Right cardiac atrium (tissue), 5 donors: ENCODE data around the gene ZNF709. TPM values are rescaled to one million over a fixed set of nuclear protein-coding genes. Genes with fewer than 3 reads are reported as not detected.

Experiments
- polyA plus RNA-seq: library from polyadenylated mRNA; stranded (reverse); fragments of 200-250 nt; gene quantifications from one replicate; pipeline ENCODE4 v1.2.3, GENCODE V29; 2013
- total RNA-seq, 4 donors: library from RNA; stranded (reverse); fragmentation: NEBNext Ultra II Directional; extraction: Animal tissue kit (Norgen Biotek cat#: 25700); gene quantifications; one replicate each; pipeline ENCODE4 v1.2.1, GENCODE V29; 2021
- donor health status: healthy with polysubstance abuse.
- donor health status: DM: no; HTN: yes; CAD: no.
- donor health status: DM: no; HTN: no; CAD: no.
- donor health status: DM: no; HTN: yes; CAD: no; lungs with severe emphysema.
- donor health status: DM: yes; HTN: yes; CAD: no.

ZNF709 gene
- total and polyA plus RNA-seq, 5 donors: 1.3 to 2.6 (median 1.9) TPM

Other genes with a start within 250 kb of the ZNF709 start
- 10 to 100 TPM in 1 of 4 donors, 1 to 10 TPM in 3; 8.9 to 13.1 (median 9.5) TPM for gene ZNF44, start 189.9 kb downstream of the ZNF709 start, total RNA-seq
- gene ZNF44, start 189.9 kb downstream of the ZNF709 start, polyA plus RNA-seq: 5.3 TPM
- gene ZNF563, start 151.2 kb downstream of the ZNF709 start, total RNA-seq: 1 to 10 TPM; 4.5 to 5.3 (median 4.8) TPM
- gene ZNF563, start 151.2 kb downstream of the ZNF709 start, polyA plus RNA-seq: 5.7 TPM
- gene ZNF442, start 119.1 kb downstream of the ZNF709 start, total RNA-seq: 1 to 10 TPM; 2.7 to 3.7 (median 3.2) TPM
- gene ZNF442, start 119.1 kb downstream of the ZNF709 start, polyA plus RNA-seq: 0.84 TPM
- 1 to 10 TPM; 2.3 to 3.4 (median 3.0) TPM for gene ZNF799, start 83.5 kb downstream of the ZNF709 start, total RNA-seq
- 2.1 TPM for gene ZNF799, start 83.5 kb downstream of the ZNF709 start, polyA plus RNA-seq
- 1 to 10 TPM; 2.6 to 2.7 (median 2.6) TPM for gene ZNF443, start 43.8 kb downstream of the ZNF709 start, total RNA-seq
- 1.7 TPM for gene ZNF443, start 43.8 kb downstream of the ZNF709 start, polyA plus RNA-seq
- 10 to 100 TPM; 10.1 to 13.6 (median 12.1) TPM for gene ZNF564, start 66.7 kb upstream of the ZNF709 start, total RNA-seq
- 4.6 TPM for gene ZNF564, start 66.7 kb upstream of the ZNF709 start, polyA plus RNA-seq
- gene ZNF490, start 126.0 kb upstream of the ZNF709 start, total RNA-seq: 1 to 10 TPM; 4.9 to 7.1 (median 6.0) TPM
- gene ZNF490, start 126.0 kb upstream of the ZNF709 start, polyA plus RNA-seq: 0.86 TPM
- 10 to 100 TPM; 19.8 to 26.7 (median 20.9) TPM for gene ZNF791, start 126.1 kb upstream of the ZNF709 start, total RNA-seq
- 6.8 TPM for gene ZNF791, start 126.1 kb upstream of the ZNF709 start, polyA plus RNA-seq
- 10 to 100 TPM; 32.7 to 52.6 (median 42.1) TPM for gene MAN2B1, start 181.9 kb upstream of the ZNF709 start, total RNA-seq
- gene MAN2B1, start 181.9 kb upstream of the ZNF709 start, polyA plus RNA-seq: 19.8 TPM
- 10 to 100 TPM in 1 of 4 donors, 1 to 10 TPM in 3; 6.3 to 10.5 (median 8.1) TPM for gene WDR83, start 182.0 kb upstream of the ZNF709 start, total RNA-seq
- 10.0 TPM for gene WDR83, start 182.0 kb upstream of the ZNF709 start, polyA plus RNA-seq
- gene DHPS, start 197.1 kb upstream of the ZNF709 start, total RNA-seq: 10 to 100 TPM; 40.8 to 52.0 (median 49.7) TPM
- 49.4 TPM for gene DHPS, start 197.1 kb upstream of the ZNF709 start, polyA plus RNA-seq
- not detected for gene GNG14, start 203.2 kb upstream of the ZNF709 start, total RNA-seq
- not detected for gene GNG14, start 203.2 kb upstream of the ZNF709 start, polyA plus RNA-seq
- 1 to 10 TPM; 1.2 to 2.0 (median 1.9) TPM for gene FBXW9, start 211.8 kb upstream of the ZNF709 start, total RNA-seq
- gene FBXW9, start 211.8 kb upstream of the ZNF709 start, polyA plus RNA-seq: 2.1 TPM
- gene TNPO2, start 239.1 kb upstream of the ZNF709 start, total RNA-seq: 10 to 100 TPM; 44.3 to 54.6 (median 45.0) TPM
- gene TNPO2, start 239.1 kb upstream of the ZNF709 start, polyA plus RNA-seq: 24.8 TPM
- gene TRIR, start 249.9 kb upstream of the ZNF709 start, total RNA-seq: 100 to 1,000 TPM; 112 to 135 (median 129) TPM
- gene TRIR, start 249.9 kb upstream of the ZNF709 start, polyA plus RNA-seq: 219 TPM